SK-MEL-5 (cell line): ENCODE measurements around the gene ERP44. TPM values are rescaled to one million over a fixed set of nuclear protein-coding genes. Genes with fewer than 3 reads are reported as not detected.
"Not testable (repeated sequence)": the region's sequence is repeated elsewhere in the genome, so short reads cannot be mapped to it uniquely, and the experiment has no call there.

ENCODE experiments used
- DNase-seq: peaks from one replicate; pipeline ENCODE4 v3.0.0-alpha.2; 2016; ENCODE audit warnings: low read depth, low spot score
- in situ Hi-C: cut with HindIII; loops from 2 replicates; pipeline ENCODE4 v1.10.0; 2016; ENCODE audit warnings: low sequenced_read_pairs, high pct_unique_total_duplicates, low pct_unique_long_range_greater_than_20kb
- total RNA-seq: library from RNA; depleted of rRNA; stranded (reverse); fragments of >200 nt; shearing (Covaris generic); gene quantifications from 2 replicates; pipeline ENCODE4 v1.2.3, GENCODE V29; 2014

Gene ERP44
- total RNA-seq, 1 experiment from 2014 or later, result 29.5 TPM

DNA sequence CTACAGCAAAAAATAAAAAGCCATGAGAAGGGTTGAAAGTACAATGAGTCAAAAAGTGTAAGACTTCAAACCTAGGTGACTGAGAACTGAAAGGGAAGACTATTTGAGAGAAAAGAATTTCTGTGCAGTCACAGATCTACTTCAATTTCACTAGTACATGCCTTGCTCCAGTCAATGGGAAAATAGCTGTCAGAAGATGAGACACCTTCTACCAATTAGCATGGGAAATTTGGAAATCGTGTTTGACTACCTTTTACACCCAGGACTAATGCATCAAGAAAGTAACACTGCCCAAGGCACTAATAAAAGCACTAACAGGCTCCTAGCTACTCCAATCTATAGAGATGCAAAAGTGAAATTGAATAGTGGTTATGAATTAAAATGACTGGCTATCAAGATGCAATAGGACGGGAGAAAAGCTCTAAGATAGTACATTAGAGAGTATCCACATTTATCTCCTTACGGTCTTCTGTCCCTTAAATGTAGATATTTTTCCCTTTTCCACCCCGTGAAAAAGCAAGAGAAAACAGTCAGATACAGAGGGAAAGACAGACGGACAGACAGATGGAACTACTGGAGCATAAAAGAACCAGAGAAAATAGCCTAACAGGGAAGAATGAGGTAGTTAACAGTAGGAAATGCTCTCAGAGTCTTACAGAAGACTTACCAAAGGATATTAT is 15.2 kb downstream of the ERP44 start:
- no peak for DNase-seq
- in situ Hi-C loops, result no loop called here

- in situ Hi-C loops, result no loop called here
- DNase-seq, result no peak
Measured at GRCh38 chr9:100082782-100083181, 16.0 kb downstream of the ERP44 start.

DNA sequence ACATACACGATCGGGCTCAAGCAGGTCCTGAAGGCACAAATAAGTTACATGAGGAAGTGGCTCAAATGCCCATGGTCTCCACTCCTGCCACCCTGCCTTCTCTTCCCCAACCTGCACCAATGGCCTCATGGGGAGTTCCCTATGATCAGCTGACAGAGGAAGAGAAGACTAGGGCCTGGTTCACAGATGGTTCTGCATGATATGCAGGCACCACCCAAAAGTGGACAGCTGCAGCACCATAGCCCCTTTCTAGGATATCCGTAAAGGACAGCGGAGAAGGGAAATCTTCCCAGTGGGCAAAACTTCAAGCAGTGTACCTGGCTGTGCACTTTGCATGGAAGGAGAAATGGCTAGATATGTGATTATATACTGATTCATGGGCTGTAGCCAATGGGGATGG is 22.5 kb downstream of the ERP44 start:
- in situ Hi-C loops, DNase-seq: not testable (repeated sequence)

DNA sequence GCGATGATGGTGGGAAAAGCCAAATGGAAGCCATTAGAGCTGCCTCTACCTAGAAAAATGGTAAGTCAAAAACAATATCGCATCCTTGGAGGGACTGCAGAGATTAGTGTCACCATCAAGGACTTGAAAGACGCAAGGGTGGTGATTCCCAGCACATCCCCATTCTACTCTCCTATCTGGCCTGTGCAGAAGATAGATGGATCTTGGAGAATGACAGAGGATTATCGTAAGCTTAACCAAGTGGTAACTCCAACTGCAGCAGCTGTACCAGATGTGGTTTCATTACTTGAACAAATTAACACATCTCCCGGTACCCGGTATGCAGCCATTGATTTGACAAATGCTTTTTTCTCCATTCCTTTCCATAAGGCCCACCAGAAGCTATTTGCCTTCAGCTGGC is 23.8 kb downstream of the ERP44 start:
- DNase-seq, result no peak
- in situ Hi-C loops, result loop anchor here (25.0 kb wide), 1 partner anchor 512 kb away; the partner anchor contains the start of gene CAVIN4

DNA sequence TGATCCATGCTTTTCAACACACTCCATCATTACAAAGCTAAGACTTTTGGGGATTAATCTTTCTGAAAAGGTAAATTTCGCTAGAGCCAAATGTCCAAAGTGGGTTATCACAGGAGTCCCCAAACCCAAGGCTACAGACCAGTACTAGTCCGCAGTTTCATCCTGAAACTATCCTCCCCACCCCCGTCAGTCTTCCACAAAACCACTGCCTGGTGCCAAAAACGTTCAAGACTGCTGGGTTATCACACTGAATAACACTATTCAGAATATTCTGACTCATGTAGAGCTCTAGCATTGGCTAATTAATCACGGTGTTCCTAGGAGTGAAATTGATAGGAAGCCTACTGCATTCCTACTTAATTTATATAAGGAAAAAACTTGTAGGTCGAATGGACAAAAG is 24.7 kb downstream of the ERP44 start:
- in situ Hi-C loops, result loop anchor here (25.0 kb wide), 1 partner anchor 513 kb away; the partner anchor contains the start of gene CAVIN4
- DNase-seq, result peak; percentile 21

- in situ Hi-C loops, result loop anchor here (25.0 kb wide), 1 partner anchor 514 kb away; the partner anchor contains the start of gene CAVIN4
- no peak for DNase-seq
Measured at GRCh38 chr9:100072805-100073204, 26.0 kb downstream of the ERP44 start.

GRCh38 chr9:100071271-100071670 is 27.5 kb downstream of the ERP44 start:
- no peak for DNase-seq
- in situ Hi-C loops, result loop anchor here (25.0 kb wide), 1 partner anchor 516 kb away; the partner anchor contains the start of gene CAVIN4

DNA sequence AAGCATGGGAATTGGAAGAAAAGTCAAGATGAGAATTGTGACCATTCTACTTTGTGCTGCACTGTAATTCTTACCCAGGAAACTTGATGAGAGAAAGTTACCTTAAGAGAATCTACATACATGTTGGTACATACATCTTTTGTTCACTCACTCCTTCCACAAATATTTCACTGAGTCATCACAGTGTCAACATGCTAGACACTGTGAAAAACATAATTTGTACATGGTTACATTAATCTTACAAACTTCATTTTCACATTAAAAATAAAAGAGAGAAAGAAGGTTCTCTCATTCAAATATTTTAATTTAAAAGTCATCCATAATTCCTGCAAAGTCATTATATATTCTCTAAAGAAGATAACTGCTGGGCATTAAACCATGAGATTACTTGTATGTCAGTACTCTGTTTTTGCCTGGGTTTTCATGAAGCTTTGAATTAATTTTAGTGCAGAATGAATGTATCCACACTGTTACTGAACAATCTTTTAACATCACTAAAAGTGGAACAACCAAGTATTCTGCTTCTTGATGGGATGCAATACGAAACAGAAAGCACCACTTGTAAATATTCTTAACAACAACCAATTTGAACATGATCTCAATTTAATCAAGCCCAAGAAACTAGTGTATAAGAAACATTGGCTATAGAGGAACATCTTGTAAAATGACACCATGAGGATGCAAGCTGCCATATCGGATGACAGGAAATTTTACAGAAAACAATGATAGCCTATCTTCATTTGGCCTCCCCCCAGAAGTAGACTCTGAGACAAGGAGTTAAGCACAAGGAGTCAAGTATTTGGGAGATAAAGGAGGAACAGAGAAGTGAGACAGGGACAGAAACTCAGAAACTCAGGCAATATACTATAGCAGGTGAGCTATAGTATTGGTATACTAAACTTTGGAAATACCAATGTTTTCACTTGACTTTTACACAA is 28.4 kb downstream of the ERP44 start:
- in situ Hi-C loops, result loop anchor here (25.0 kb wide), 1 partner anchor 517 kb away; the partner anchor contains the start of gene CAVIN4
- DNase-seq, result peak; percentile 57

GRCh38 chr9:100069068-100069467 is 29.7 kb downstream of the ERP44 start:
- in situ Hi-C loops, result loop anchor here (25.0 kb wide), 1 partner anchor 518 kb away; the partner anchor contains the start of gene CAVIN4
- DNase-seq, result not testable (repeated sequence)

GRCh38 chr9:100067990-100068389 is 30.8 kb downstream of the ERP44 start:
- DNase-seq, result not testable (repeated sequence)
- in situ Hi-C loops, result loop anchor here (25.0 kb wide), 1 partner anchor 519 kb away; the partner anchor contains the start of gene CAVIN4

DNA sequence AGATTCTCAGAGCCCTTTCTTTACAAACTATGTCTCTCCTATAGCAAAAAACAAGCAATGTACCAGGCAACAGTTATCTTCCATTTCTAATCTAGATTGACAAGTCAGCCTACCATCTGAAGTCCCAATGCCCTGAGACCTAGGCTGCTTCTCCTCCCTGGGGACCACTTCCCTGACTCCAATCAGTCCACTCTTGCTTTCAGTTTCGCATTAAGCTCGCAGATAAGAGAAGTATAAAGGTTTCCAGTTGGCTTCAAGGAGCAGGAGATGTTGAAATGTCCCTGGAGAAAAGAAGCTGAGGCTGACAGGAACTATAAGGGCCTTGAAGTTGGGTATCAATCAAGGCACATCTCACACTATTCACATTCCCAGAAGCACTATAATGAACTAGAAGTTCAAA is 32.3 kb downstream of the ERP44 start:
- in situ Hi-C loops, result loop anchor here (25.0 kb wide), 1 partner anchor 521 kb away; the partner anchor contains the start of gene CAVIN4
- peak; percentile 55 for DNase-seq

- no peak for DNase-seq
- in situ Hi-C loops, result loop anchor here (25.0 kb wide), 1 partner anchor 522 kb away; the partner anchor contains the start of gene CAVIN4
Measured at GRCh38 chr9:100064872-100065581, 33.8 kb downstream of the ERP44 start.

DNA sequence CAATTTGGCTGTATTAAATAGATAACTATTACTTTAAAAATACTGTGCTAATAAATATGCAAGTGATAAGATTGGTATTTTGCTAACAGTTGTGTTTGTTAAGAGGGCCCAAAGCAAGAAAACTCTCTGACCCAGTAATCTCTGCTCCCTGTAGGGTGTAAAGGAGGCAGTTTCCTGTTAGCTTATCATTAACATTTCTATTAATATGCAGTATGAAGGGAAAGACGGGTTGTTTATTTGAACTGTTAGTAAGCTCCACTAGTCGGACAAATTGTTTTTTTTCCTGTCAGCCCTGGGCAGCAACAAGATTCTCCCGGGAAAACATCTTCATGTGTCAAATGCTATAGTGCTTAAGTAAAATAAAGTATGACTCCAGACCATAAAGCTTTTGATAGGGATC is 35.6 kb downstream of the ERP44 start:
- DNase-seq, result no peak
- in situ Hi-C loops, result loop anchor here (25.0 kb wide), 1 partner anchor 524 kb away; the partner anchor contains the start of gene CAVIN4

GRCh38 chr9:100062683-100063082 is 36.1 kb downstream of the ERP44 start:
- in situ Hi-C loops, result loop anchor here (25.0 kb wide), 1 partner anchor 525 kb away; the partner anchor contains the start of gene CAVIN4
- not testable (repeated sequence) for DNase-seq

DNA sequence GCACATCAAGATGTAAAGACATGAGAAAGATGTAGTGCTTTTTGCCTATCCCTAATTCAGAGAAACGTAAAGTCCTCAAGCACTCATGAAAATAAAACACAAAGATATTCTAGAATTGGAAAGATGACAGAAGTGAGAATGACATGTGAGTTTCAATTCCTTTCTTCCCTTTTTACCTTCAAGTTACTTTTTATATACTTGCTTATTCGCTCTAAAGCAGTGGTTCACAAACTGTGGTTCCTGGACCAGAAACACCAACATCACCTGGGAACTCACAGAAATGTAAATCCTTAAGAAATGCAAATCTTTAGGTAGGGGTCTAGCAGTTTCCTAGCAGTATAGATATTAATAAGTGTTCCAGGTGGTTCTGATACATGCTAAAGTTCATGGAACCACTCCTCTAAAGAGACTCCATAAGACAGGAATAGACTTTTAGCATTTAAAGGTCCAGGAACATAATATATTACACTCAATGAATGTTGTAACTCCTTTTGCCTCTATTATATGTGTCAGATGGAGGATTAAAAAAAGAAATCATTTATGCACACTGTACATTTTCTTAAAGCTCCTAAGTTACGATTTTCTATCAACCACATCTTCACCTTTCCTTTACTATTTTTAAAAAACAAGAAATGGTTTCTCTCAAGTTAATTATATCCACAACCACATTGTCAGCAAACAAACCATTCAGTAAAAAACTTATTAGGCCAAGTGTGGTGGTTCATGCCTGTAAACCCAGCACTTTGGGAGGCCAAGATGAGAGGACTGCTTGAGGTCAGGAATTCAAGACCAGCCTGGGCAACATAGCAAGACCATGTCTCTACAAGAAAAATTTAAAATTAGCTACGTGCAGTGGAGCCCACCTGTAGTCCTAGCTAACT is 39.9 kb downstream of the ERP44 start:
- DNase-seq, result no peak

GRCh38 chr9:100057624-100058023 is 41.2 kb downstream of the ERP44 start:
- no peak for DNase-seq
- in situ Hi-C loops, result loop anchor here (25.0 kb wide), 1 partner anchor 530 kb away; the partner anchor contains the start of gene CAVIN4

More for the DNA sequence above, 39.9 kb downstream of the ERP44 start:
- in situ Hi-C loops, result loop anchor here (25.0 kb wide), 1 partner anchor 528 kb away; the partner anchor contains the start of gene CAVIN4
